ENCODE results near the gene KHNYN.
A peak's percentile ranks its signal among the peaks of the same experiment; 100 is the strongest.
"Not testable (repeated sequence)": the region's sequence is repeated elsewhere in the genome, so short reads cannot be mapped to it uniquely, and the experiment has no call there.

Gene KHNYN

GRCh38 chr14:24429395-24430142 is at the start of gene KHNYN, which contains the start of gene CBLN3:
TSS of gene KHNYN (plus strand) at chr14:24429954. CDS start at chr14:24430731, 777 bp downstream.
TSS of gene CBLN3 (minus strand) at chr14:24429668. CDS start at chr14:24429054, 614 bp downstream.
- DNase-seq, result peak; percentile 57 to 84

- no peak for DNase-seq
These were observed 48.2 kb upstream of the KHNYN start for GRCh38 chr14:24381363-24382063.

DNA sequence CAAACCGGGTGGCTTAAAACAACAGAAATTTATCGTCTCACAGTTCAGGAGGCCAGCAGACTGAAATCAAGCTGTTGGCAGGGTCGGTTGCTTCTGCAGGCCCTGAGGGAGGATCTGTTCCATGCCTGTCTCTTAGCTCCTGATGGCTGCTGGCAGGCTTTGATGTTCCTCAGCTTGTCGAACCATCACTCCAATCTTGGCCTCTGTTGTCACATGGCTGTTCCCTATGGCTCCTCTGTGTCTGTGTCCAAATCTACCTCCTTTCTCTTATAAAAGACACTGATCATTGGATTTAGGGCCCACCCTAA is 47.7 kb upstream of the KHNYN start:
- DNase-seq, result no peak

DNA sequence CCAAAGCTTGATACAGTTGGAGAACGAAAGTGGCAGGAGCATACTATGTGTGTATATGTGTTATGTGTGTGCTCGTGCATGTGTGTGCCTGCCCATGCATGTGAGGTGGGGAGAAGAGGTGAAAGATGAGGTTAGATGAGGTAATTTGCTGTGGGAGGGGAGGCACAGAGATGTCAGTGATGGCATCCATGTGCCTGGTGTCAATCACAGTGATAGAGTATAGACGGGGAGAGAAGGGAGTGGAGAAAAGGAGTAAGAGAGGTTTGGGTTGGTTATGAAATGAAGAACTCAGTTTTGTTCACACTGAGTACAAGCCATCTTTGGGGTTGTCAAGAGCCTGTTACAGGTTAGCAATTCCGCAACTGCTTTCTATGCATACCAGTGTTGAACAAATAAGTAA is 45.6 kb upstream of the KHNYN start:
- DNase-seq, result no peak

GRCh38 chr14:24385524-24385923 is 44.2 kb upstream of the KHNYN start:
- no peak for DNase-seq

DNA sequence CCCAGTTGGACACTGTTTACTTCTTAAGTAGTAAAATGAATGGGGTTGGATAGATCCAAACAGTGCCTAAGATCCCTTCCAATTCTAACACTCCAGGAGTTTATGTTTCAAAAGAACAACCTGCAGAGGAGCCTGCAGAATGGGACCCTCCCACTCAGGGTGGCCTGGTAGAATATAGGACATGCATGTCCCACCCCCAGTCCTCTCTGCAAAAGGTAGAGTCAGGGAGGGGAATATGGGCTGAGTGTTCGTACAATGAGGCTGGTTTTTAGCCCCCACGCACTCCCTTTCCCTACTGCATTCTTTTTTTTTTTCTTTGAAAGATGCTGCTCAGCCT is 42.8 kb upstream of the KHNYN start:
- DNase-seq, result no peak

DNA sequence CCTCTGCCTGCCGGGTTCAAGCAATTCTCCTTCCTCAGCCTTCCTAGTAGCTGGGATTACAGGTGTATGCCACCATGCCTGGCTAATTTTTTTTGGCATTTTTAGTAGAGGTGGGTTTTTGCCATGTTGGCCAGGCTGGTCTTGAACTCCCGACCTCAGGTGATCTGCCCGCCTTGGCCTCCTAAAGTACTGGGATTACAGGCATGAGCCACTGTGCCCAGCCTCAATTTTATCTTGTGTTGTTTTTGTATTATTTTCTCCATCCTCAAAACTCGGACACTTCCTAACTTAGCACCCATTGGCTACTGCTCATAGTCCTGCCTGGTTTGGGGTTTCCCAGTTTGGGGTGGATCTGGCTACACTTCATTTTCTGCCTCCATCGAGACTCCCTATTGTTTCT is 42.2 kb upstream of the KHNYN start:
- not testable (repeated sequence) for DNase-seq

DNA sequence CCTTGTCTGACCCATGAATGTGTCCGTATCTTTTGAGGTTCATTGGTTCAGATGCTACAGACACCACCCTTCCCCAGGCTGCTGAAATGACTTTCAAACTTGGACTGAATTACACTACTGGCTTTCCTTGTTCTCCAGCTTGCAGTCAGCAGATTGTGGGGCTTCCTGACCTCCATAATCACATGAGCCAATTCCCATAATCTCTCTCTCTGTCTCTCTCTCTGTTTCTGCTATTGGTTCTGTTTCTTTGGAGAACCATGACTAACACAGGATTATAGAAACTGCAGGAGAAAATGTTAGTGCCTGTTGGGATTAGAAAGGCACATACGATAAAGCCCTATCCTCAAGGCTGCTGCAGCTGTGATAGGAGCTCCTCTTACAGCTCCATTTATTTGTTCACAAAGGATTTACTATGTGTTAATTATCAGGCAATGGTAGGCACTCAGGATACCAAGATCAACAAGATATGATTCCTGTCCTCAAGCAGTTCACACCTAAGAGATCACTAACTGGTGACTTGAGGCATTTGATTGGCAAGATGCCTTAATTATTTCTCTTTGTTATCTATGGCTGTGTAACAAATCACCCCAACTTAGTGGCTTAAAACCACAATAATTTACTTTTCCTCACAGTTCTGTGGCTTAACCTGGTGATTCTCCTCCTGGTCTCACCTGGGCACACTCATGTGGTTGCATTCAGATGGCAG is 41.1 kb upstream of the KHNYN start:
- DNase-seq, result no peak

- no peak for DNase-seq
These were observed 40.4 kb upstream of the KHNYN start for GRCh38 chr14:24389226-24389848.

DNA sequence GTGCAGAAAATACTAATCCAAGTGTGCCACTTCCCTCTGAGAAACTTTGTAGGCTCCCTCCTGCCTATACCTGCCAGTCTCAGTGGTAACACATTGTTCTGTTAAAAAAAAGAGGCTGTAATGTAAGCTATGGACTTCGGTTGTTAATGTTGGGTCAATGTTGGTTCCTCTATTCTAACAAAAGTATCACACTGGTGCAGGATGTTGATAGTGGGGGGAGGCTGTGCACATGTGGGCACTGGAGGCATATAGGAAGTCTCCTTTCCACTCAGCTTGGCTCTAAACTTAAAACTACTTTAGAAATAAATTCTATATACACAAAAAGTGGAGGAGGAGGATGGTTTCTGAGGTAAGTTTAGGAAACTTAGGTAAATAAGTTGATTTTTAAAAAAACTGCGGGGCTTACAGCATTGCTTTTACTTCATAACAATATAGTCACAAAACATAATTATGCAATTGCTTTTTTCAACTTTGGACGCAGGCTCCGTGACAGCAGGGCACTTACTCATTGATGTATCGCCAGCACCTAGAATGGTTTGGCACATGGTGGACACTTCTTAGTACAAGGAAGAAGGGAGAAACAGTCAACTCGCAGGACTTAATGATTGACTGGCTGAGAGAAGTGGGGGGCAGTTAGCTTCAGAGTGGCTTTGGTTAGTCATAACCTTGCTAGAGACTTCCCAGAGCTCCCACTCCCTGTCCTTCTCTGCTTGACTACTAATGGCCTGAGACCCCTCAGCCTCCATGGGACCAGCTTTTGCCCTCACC is 38.9 kb upstream of the KHNYN start:
- DNase-seq, result no peak

DNA sequence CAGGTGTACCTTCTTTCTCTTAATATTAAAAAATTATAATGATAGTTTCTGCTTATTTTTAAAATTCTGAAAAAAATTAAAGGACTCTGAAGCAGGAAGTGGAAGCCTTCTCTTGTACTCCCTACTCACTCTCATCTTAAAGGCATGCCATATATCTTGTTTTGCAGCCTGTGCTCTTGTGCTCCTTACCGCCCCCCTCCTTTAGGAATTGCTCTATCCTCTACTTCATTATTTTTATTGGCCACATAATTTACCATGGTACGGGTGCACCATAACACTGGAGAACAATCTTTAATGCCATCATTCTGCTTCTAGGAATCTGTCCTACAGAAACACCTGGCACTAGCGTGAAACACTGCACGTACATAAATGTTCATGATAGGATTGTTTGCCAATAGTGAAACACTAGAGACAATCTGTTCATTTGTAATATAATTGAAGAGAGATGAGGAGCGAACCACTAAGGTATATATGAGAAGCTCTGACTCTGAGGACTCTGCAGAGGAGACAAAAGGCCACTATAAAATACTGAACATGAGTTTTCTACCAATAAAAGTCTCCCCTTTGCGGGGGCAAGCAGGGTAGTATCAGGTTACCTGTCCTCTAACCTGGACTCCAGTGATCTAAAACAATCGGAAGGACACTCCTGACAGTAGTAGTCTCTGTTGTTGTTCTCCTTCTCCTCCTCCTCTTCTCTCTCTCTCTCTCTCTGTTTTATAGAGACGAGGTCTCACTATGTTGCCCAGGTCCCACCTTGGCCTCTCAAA is 37.2 kb upstream of the KHNYN start:
- DNase-seq, result no peak

GRCh38 chr14:24394275-24394674 is 35.5 kb upstream of the KHNYN start:
- DNase-seq, result no peak

GRCh38 chr14:24395609-24396582 is 33.9 kb upstream of the KHNYN start:
- DNase-seq, result no peak

DNA sequence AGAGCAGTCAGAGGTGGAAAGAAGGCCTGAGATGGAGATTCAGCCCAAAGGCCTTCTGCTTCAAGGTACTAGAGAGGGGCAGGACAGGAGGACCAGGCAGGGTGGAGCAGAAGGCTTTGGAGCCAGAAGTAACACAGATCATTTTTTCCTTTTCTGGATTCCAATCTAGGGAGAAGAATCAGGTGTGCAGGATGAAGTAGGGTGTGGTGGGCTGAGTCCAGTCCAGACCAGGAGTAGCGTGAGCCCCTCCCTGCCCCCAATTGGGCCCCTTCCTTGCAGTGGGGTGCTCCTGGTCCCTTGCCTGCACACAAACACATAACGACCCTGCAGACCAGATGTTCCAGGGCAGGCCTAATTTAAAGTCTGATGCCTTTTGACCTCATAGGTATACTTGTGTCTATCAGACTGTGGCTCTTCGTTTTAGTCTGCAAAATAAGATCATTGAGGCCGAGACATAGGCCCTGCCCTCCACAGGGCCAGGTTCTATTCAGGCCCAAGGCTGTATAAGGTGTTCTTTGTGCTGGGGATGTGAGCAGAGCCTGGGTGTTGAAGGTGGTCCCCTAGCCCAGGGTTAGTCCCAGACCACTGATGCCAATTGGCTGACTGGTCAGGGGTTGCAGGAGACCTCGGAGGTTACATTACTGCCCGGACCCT is 32.0 kb upstream of the KHNYN start:
- no peak for DNase-seq

GRCh38 chr14:24398293-24398652 is 31.5 kb upstream of the KHNYN start:
- no peak for DNase-seq

- peak; percentile 4 to 8 for DNase-seq
These were observed 30.9 kb upstream of the KHNYN start, which contains the start of gene NYNRIN for GRCh38 chr14:24398653-24399446. TSS of gene NYNRIN (plus strand) at chr14:24399003. CDS start at chr14:24399247, 244 bp downstream.

DNA sequence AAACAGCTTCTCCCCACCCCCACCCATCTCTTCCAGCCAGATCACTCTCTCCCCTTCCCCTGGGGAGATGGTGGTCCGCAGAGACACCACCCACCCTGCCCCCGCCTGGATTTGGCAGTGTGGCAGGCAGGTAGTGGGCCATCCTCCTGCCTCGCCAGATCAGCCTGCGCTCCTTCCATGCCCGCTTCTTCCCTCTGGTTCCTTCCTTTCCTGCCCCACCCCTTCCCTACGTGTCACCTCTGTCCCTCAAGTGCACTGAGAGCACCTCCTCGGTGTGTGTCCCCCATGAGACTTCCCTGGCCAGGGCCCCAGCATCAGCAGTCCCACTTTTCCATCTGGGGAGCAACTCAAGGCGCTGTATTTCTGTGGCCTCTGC is 30.3 kb upstream of the KHNYN start:
- DNase-seq, result no peak

DNA sequence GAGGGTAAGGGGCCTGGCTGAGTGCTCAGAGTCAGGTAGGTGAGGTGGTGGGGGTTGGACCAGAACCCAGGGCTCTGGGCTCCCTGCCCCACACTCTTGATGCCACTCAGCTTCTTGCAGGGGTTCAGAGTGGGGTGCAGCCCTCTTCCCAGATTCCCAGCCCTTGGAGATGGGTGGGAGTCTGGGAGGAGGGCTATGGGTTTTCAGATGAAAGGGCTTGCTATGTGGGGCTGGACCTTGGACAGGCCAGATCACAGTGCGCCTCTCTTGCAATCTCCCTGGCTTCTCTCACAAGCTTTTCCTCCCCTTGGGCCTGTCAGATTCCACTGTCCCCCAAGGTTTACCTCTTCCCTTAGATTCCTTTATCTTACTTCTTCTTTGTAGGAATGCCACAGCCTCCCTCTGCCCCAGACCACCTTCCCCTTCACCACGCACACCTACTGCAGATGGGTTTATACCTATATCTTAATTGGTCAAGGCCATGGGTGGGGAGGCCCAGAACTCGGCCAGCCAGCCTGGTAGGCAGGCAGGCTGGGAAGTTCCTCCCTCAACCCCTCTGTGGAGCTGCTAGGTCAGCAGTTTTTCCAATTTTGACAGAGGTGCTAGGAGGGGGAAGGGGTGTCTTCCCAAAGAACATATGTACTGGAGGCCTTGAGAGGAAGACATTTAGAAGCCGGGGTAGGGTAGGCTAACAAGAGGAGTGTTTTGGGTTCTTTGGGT is 29.6 kb upstream of the KHNYN start:
- no peak for DNase-seq
